B cell (primary cell): ENCODE data around the gene DGCR2.

Experiments
- EZH2 ChIP-seq: IDR thresholded peaks from 2 replicates; pipeline ENCODE4 v1.6.1; 2012; ENCODE audit warnings: borderline replicate concordance, low read depth, mild to moderate bottlenecking, moderate library complexity, low read length; ENCODE audit not compliant: insufficient read depth, poor library complexity, severe bottlenecking
- TF ChIP-seq, protein P1 (sequence below): fragments of 200-600 bp; IDR thresholded peaks from one replicate; pipeline ENCODE4 v1.8.0; 2022; ENCODE audit warnings: antibody characterized with exemption, mild to moderate bottlenecking

DNA sequence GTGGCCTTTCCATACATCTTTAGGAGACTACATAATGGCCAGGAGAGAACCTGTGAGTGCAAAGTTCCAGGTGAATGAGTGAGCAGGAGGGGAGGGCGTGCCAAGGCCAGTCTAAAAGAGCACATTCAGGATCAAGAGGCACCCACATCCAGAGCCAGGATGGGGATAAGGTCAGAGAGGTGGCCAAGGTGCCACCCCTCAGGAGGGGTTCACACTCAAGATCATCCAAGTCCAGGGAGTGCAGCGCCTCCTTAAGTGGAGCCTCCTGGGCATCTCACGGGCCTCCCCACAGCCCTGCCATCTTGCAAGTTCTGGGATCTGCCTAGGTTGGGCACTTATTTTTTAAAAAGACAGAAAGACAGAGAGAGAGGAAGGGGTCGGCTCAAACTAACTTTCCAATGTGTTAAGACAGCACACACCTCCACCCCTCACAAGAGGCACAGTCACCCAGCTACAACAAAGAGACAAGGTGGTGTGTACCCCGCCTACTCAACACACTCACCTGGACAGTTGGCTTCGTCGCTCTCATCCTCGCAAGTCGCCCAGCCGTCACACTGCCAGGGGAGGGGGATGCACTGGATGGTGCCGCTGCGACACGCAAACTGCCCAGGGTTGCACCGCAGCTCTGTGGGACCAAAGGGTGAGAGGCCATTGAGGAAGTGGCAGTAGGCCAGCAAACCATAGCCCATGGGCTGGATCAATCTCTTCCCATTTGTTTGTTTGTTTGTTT is 33.2 kb downstream of the DGCR2 start:
- TF ChIP-seq, protein P1, sequence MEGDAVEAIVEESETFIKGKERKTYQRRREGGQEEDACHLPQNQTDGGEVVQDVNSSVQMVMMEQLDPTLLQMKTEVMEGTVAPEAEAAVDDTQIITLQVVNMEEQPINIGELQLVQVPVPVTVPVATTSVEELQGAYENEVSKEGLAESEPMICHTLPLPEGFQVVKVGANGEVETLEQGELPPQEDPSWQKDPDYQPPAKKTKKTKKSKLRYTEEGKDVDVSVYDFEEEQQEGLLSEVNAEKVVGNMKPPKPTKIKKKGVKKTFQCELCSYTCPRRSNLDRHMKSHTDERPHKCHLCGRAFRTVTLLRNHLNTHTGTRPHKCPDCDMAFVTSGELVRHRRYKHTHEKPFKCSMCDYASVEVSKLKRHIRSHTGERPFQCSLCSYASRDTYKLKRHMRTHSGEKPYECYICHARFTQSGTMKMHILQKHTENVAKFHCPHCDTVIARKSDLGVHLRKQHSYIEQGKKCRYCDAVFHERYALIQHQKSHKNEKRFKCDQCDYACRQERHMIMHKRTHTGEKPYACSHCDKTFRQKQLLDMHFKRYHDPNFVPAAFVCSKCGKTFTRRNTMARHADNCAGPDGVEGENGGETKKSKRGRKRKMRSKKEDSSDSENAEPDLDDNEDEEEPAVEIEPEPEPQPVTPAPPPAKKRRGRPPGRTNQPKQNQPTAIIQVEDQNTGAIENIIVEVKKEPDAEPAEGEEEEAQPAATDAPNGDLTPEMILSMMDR = no peak
- no peak for TF ChIP-seq EZH2
